ENCODE results near the gene ID2.

ID2 gene

DNA sequence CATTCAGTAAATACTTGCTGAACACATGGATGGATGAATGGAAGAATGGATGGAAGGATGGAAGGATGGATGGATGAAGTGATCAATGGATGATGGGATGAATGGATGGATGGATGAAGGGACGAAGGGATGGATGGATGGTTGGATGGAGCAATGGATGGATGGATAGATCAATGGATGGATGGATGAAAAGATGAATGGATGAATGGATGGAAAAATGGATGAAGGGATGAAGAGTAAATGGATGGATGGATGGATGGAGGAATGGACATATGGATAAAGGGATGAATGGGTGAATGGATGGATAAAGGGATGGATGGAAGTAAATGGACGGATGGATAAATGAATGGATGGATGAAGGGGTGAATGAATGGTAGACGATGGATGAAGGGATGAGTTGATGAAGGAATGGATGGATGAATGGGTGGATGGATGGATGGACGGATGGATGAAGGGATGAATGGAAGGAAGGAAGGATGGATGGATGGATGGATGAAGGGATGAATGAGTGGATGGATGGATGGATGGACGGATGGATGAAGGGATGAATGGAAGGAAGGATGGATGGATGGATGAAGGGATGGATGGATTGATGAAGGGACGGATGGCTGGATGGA lies 13.9 kb upstream of the ID2 start:
- FAIRE-seq: peak; percentile 9

DNA sequence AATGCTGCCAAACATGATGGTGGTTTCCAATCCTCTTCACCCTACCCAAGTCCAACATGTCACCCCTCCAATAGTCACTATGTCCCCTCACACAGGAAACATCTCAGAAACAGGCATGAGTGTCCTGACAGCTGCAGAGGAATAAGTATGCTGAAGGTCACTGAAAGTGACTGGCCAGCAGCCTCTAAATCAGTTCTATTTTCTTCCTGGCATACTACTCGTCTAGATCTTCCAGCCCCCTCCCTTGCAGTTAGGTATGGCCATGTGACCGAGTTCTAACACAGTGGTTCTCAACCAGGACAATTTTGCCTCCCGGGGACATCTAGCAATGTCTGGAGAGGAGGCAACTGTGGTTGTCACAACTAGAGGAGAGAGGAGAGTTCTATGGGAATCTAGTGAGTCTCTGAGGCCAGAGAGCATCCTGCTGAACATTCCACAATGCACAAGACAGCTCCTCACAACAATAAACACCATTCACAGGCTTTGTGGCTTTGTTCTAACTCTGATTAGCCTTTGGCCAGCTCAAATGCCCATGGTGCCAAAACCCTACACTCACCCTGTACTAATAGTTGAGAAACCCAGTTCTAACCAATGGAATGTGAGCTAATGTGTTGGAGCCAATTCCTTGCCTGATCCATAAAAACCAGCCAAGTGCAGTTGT lies 12.6 kb upstream of the ID2 start:
- no peak for DNase-seq (ENCODE audit: insufficient read length, low spot score)
- FAIRE-seq: no peak

More for the DNA sequence above, 13.9 kb upstream of the ID2 start:
- no peak for DNase-seq (ENCODE audit: insufficient read length, low spot score)

DNA sequence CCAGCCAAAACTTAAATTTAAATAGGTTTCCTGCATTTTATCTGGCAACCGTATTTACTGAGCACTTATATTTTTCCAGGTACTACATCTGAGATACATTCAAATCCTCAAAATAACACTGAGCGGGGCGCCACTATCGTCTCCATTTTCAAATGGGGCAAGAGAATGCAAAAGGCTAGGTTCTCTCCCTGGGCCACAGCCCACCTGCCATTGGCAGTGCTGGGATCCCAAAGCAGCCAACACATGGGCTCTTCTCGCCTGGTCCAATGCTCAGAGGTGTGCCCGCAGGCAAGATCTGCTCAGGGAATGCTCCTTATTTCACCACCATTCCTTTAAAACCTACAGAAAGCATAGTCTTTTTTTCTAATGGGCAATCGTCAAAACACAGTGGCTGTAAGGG lies 11.3 kb upstream of the ID2 start:
- DNase-seq (ENCODE audit: insufficient read length, low spot score) (no peak), FAIRE-seq (no peak)

DNA sequence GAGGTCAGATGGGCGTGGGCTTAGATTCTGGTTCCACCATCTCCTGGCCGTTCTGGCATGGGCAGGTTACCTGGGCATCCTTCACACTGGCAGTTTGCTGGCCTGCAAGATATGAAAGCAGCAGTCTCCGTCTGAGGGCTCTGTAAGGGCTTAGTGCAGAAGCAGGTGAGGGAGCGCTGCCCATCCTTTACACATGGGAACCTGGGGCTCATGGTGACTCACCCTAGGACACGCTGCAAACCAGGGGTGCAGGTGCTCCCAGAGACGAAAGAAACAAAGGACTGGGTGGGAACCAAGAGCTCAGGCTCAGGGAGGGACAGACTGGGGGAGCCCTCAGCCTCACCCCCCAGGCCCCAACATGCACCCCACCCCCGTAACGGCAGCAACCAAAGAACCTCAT lies 10.7 kb upstream of the ID2 start:
- FAIRE-seq (no peak), DNase-seq (ENCODE audit: insufficient read length, low spot score) (no peak)

DNA sequence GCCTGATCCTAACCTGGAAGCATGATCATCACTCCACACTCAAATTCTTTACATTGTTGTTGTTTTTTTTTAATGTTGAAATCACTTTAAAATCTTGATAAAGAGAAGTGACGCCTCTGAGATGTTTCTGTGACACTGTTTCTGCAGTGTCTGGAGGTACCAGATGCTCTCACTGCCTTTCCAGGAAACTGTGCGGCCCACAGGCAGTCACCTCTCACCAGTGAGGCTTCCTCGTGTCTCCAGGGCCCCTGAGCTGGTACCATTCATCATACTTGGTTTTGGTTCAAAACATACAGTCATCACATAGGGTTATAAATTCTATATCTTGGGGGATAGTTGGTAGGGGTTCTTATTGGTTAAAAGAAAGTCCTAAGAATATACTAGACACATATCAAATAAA lies 10.1 kb upstream of the ID2 start:
- FAIRE-seq: no peak
- no peak for DNase-seq (ENCODE audit: insufficient read length, low spot score)

DNA sequence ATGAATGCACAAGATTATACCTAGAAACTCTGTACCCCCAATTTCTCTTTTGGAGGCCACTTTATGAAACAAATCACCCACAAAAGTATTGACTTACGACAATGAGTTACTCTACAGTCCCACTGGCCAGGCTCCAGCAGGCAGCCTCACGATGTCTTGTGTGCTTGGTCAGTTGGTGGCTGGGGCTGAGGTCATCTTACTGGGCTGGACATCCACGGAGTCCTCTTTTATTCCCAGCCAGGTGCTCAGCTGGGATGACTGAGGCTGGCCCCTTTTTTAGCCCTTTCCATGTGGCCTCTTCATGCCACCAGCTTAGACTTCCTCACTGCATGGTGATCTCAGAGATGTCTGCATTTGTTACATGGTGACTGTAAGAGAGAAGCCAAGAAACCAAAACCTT lies 8.9 kb upstream of the ID2 start:
- FAIRE-seq (no peak), DNase-seq (ENCODE audit: insufficient read length, low spot score) (no peak)

DNA sequence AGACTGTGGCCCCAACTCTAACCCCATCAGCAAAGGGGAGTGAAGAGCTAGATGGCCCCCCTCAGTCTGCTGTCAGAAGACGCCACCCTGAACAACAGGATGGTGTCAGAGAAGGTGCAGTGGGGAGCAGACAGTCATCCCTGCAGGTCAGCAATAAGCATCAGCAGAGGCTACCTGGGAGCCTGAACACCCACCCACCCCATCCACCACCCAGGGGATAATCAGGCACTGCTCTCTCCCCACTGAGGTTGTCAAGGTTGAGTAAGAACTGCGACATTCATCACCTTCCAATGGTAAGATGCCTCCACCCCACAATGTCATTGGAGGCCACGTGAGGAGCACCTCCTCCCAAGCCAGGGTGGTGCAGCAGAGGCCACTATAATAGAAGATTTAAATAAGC lies 8.5 kb upstream of the ID2 start:
- no peak for FAIRE-seq
- DNase-seq (ENCODE audit: insufficient read length, low spot score): no peak

DNA sequence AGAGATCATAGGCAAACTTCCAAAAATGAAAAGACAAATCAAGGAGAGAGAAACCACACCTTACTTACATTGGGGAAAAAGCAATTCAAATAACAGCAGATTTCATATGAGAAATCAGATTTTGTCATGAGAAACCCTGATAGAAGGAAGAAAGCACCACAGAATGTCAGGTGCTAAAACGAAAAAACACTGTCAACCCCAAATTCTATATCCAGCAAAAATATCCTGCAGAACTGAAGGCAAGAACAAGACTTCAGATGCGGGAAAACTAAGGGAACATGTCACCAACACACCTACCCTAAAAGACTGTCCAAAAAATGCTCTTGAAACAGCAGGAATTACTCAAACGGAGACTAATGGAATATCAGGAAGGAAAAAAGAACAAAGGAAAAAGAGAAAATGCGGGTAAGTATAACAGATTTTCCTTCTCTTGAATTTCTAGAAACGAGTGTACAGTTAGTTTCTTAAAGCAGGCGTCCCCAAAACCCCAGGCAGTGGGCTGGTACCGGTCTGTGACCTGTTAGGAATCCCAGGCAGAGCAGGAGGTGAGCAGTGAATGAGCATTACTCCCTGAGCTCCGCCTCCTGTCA lies 7.3 kb upstream of the ID2 start:
- no peak for FAIRE-seq
- no peak for DNase-seq (ENCODE audit: insufficient read length, low spot score)

DNA sequence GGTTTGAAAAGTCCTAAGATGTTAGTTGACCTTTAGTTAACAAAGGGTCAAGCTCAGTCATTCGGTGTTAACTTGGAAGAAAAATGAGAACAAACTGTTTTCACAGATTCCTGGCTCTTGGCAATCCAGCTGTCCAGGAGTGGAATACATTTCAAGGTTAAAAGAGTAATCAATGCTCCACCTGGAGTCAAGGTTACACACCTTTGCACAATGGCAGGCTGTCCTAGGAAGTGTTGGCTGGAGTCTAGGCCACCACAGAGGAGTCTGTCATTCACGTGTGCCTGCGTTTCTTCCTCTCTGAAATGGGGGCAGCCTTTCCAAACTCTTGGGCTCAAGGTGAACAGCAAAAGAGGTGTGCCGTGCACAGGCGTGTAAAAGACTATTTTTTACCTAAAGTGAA lies 6.3 kb upstream of the ID2 start:
- FAIRE-seq: no peak

DNA sequence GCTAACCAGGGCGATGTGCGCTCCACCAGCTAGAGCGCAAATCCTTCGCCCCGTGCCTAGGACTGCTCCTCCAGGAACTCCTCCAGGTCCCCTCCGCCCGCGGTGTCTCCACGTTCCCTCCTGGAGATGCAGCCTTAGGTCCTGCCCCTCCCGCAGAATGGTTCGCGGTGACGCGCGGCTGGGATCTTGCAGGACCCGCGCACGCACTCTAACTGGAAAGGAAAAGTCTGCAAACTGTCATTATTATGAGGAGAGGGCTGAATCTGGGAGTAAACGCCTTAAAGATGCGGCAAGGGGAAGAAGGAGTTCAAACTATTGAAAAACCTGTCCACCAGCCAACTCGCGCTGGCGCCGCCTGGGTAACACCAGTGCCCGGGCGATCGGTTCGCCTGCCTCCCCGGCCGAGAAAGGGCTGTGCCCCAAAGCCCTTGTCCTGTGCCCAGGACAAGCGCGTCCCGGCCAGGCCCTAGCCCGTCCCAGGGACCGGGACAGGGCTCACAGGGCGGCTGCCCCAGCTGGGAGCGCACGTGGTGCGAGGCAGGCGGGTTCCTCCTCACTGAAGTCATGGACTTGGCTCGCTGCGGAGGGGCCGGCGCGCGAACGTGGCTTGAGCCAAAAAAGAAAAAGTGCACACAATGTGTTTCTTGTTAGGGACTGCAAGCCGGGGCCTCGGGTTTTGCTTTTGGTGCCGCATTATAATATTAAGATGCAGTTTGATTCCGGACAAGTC lies 5.5 kb upstream of the ID2 start:
- DNase-seq (ENCODE audit: insufficient read length, low spot score) (no peak), FAIRE-seq (no peak)

More for the DNA sequence above, 6.3 kb upstream of the ID2 start:
- no peak for DNase-seq (ENCODE audit: insufficient read length, low spot score)

DNA sequence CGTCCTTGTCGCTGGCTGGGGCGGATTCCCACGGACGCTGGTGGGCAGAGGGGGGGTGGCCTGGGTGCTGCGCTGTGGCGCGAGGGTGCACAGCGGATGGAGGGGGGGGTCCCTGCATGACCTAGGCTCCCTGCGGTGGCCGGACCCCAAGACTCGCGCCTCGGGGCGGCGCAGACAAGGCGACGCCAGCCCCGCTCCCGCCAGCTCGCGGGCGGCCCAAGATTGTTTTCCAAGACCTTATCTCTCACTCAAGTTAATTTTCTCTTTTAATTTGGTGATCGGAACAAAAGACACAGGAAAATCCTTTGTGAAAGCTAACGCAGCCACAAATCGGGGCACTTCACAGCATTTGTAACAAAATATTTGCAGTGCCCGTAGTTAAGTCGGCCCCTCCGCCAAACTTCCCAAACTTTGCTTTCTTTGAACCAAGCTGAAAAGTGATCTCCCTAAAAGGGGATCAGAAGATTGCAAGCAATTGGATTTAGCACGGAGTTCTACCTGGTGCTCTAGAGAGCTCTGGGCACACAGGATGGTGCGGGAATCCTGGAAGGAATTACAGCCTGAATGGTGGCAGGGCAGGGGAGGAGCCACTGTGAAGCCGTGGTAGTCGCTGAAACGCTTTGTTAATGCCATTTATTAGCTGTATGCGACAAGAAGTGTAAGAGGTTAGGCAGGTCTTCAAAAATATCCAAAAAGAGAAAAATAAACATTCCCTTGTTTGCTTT lies 4.8 kb upstream of the ID2 start:
- no peak for FAIRE-seq
- no peak for DNase-seq (ENCODE audit: insufficient read length, low spot score)

DNA sequence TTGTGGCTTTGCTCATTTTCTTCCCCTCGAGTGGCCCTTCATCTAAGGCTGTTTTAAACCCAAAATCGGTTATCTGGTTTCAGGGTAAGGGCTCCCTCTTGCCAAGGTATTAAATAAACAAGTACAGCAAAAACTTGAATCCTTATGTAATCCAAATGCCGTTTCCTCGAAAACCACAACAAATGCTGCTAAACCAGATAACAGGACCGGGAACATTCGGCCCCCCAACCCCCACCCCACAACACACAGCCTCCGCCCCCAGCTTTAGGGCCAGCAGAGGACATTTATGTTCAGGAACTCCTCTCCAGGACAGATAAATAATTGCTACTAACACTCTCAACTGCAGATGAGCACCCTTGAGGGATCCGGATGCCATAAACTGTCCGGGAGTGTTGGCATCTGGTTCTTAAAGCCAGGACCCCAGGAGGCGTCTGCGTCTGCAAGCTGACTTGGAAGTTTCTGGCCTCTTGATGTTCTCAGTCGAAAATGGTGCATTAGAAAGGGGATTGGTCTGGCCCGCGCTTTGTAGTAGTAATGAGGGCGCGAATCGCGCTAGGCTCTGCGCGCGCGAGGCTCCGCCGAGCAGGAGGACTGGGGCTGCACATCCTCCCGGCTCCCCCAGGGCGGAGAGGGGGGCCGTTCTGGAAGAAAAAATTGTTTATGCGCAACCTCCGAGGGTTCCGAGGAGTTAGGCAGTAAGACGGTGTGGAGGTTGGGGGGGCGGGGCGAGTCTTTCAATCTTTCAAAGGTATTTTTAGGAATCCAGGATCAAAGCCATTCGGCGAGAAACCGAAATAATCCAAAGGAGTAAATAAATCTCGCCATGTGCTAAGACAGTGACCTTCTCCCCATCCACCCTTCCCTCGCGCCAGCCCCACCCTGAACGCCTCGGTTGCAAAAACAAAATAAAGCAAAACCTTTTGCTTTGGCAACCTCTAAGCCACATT lies 3.9 kb upstream of the ID2 start:
- FAIRE-seq: no peak
- peak; percentile 59 for DNase-seq (ENCODE audit: insufficient read length, low spot score)

DNA sequence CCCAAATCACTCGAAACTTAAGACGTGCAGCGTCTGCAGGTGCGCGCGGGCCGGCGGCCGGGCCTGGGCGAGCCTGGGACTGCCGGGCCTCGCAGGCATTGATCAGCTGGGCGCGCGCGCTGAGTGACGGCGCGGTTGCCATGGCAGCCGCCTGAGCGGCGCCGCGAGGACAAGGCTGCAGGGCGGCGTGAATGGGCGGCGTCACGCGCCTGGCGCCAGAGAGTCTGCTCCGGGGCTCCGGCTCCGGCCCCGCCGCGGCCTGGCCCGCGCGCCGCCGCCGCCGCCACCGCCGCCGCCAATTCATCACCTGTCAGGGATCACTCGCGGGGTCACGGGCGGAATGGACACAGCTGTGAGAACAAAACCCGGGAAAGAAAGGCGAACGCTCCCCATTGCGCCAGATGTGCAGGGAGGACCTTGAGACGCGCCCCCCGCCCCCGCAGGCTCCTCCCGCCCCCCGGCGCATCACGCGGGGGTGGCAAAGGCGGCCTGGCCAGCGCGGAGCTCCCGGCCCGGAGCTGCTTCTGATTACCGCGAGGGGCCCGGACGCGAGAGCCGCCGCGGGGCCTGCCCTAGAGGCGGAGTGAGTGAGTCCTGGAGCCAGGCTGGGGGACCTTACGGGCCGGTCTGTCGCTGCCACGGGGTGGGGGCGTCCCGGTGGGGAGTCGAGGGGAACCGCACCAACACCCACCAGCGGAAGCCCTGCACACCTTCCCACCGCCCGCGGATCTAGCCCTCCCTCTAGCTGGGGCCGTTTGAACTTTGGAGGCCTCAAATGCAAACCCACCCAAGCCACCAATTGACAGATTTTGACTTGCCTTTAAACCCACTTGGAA lies 2.9 kb upstream of the ID2 start:
- peak; percentile 92 for DNase-seq (ENCODE audit: insufficient read length, low spot score)
- peak; percentile 85 for FAIRE-seq

DNA sequence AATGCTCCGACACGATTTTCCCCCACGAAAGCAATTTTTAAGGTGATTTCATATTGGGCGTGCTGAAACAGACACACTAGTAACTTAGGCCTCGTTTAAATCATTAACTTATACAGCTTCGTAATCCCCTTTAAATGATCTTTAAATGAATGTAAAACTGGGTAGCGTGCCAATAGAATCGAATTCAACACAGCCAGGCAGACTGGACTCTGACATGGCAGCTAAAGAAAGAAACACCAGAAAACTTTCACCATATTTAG lies 2.4 kb upstream of the ID2 start:
- DNase-seq (ENCODE audit: insufficient read length, low spot score): no peak
- FAIRE-seq: no peak

DNA sequence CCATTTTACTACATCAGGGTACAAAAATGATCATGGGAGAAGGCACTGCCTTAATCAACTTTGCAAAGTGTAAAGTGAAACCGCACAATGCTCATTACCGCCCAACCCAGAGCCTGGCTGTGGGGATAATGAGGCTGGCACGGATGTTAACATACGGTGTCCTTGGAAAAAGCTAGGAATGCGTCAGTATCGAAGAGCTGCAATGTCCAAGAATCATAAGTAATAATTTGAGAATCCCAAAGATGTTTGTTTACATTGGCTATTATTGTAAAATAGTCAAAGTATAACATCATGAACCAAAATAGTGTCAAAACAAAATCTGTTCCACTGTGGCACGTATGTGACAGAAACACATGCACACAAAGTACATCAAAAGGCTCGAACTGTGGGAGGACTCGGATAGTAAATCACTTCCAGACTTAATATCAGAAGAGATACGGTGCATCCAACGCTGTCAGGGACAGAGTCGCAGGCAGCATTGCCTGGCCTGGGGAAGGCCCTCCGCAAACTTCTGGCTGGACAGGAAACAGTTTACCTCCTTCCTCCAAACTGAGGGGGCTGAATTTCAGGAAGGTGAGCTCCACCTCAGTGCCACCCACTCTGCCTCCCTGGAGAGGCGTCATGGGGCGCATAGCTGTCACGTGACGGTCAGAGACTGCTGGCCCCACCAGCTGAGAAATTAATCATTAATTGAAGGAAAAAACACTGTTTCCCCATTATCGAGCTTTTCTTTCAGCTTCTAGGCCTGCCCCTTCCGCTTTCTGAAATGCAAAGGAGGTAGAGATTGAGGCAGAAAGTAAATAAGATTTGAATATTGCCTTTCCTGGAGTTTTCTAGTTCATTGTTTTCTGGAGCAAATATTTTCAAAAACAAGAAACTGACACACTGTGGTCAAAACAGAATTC lies 1.8 kb upstream of the ID2 start:
- DNase-seq (ENCODE audit: insufficient read length, low spot score): no peak
- no peak for FAIRE-seq

DNA sequence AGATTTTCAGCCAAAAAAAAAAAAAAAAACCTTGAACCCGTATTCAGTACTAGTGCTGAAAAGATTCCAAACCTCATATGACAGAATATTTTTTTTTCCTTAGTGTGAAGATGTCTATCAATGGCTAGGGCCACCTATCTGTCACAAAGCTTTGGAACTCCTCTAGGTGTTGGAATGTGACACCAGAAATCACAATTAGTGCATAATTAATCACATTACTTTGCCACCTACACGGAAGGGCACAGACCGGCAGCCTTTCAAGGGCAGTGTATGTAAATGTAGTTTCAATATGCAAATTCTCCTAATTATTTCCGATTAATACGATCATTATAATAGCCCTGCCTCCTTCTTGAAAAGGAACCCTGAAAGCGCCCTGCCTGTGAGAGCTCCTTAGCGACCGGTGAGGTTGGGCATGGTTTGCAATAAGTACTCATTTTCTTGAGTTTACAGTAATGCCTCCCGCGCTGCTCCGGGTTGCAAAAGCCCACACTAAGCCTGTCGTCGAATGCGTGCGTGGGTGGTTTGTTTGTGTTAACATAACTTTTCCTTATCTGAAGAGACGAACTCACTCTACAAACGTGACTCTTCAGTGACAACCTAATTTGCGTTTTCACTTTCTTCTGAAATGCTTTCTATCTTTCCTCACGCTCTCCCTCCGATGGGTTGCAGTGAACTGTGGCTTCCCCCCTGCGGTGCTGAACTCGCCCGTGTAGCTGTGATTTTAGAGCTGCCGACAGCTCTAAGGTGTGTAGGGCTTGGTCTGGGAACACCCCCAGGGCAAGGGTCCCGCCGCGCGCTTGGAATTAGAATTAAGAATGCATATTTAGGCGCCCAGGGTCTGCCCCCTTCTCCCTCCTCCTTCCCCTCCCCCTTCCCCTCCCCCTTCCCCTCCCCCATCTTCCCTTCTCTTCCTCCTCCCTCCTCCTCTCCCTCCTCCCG lies 765 bp upstream of the ID2 start:
- DNase-seq (ENCODE audit: insufficient read length, low spot score) (peak; percentile 66), FAIRE-seq (no peak)
